Measurements from ENCODE around the gene WDFY1. TPM values are rescaled to one million over a fixed set of nuclear protein-coding genes. Genes with fewer than 3 reads are reported as not detected.
"Not testable (repeated sequence)": the region's sequence is repeated elsewhere in the genome, so short reads cannot be mapped to it uniquely, and the experiment has no call there.

The WDFY1 gene
- total and polyA plus RNA-seq, 2 donors (not counting 1 experiment from before 2014, with no cell fraction given), result 28.8 to 76.0 TPM

DNA sequence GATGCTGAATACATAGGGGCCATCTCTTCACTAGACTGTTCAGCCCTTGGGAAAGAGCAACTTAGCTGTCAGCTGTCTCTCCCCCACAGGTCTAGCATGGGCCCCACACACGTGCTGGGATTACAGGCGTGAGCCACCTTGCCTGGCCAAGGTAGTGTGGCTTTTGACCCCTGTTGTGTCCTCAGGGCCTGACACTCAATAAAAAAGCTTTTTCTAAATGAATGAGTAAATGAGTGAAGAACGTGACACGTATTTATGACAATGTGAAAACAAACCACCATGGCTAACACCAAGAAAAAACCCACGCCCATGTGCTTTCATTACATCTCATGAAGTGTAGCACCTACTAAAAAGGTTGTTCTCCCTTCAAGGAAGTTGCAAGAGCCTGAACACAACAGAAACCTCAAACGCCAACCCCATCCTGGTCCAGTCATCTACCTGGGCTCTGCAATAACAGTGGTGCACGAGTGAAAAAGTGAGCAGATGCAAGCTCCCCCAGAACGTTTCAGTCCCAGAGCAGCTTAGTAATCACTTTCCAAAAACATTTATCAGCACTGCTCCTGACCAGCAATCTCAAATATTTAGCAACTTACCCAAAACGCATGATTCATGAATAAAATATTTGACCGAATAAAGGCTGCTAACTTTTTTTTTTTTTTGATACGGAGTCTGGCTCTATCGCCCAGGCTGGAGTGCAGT, 3.4 kb downstream of the WDFY1 start:
- Histone ChIP-seq H3K9ac (ENCODE audit: low read length) (no peak overlapping the region), H3K79me2 (ENCODE audit: control insufficient read depth, insufficient read depth, low read length) (peaks cover 93% of the 10 kb centered on the region), H3K36me3 (replicated peaks in 1 of 2; ENCODE audit: control extremely low read depth in 1 of 2, control insufficient read depth in 1 of 2, extremely low read depth in 1 of 2, insufficient read depth in 2 of 2, low read length in 1 of 2) (no peaks in the 10 kb centered on the region), H3K9me3 (ENCODE audit: control extremely low read depth in 1 of 3, control insufficient read depth in 2 of 3, insufficient read depth in 1 of 3, low read length in 2 of 3) (peaks cover 0 to 10% (median 4%) of the 10 kb centered on the region in 3 donors), H3K4me2 (replicated peaks; ENCODE audit: low read depth, low read length, poor library complexity, severe bottlenecking) (no peak overlapping the region), H3K27me3 (replicated peaks in 1 of 4; ENCODE audit: control extremely low read depth in 1 of 4, control insufficient read depth in 3 of 4, insufficient read depth in 4 of 4, low read length in 3 of 4) (no peaks in the 10 kb centered on the region), H2AFZ (ENCODE audit: insufficient read depth, low read depth, low read length, poor library complexity, severe bottlenecking) (no peak overlapping the region), H4K20me1 (ENCODE audit: control insufficient read depth, insufficient read depth, low read length, poor library complexity, severe bottlenecking) (peaks cover 19% of the 10 kb centered on the region), H3K27ac (ENCODE audit: low read length in 2 of 2) (peak overlapping the region in 1 of 2 donors; percentile 28), H3K4me1 (ENCODE audit: control insufficient read depth in 2 of 2, insufficient read depth in 2 of 2, low read length in 2 of 2) (peaks cover 39 to 48% of the 10 kb centered on the region in 2 donors), H3K4me3 (ENCODE audit: control extremely low read depth in 1 of 5, extremely low read depth in 1 of 5, insufficient read depth in 1 of 5, low read depth in 2 of 5, low read length in 4 of 5) (no peak overlapping the region)
- 80% methylated on average over 8 of the region's 12 CpGs for WGBS (ENCODE audit: insufficient coverage)
- DNase-seq (no peak), ATAC-seq (ENCODE audit: low read depth) (no peak)
- peaks cover 7% of the 10 kb centered on the region for H3K9me3 Mint-ChIP-seq (ENCODE audit: insufficient read depth)
- H3K27ac Mint-ChIP-seq, result peak overlapping the region; percentile 71
- peak overlapping the region; percentile 76 for H3K4me3 Mint-ChIP-seq
- CTCF ChIA-PET, result interaction anchor here (0.6 to 3.0 kb wide), 5 partner anchors 18 to 412 kb away, joined by 3 to 11 read pairs (median 3); no protein-coding TSS in a partner anchor
- POLR2A ChIA-PET, result no interaction called here
- peaks cover 61% of the 10 kb centered on the region for H3K4me1 Mint-ChIP-seq
- intact Hi-C loops (cut with micrococcal nuclease), result loop anchor here (10.0 kb wide), 1 partner anchor 1003 kb away; no protein-coding TSS in a partner anchor
- TF ChIP-seq CTCF (IDR thresholded peaks at IDR 0.05) (no peak), EZH2 (IDR thresholded peaks at IDR 0.05; ENCODE audit: borderline replicate concordance, insufficient read depth, low read depth, low read length, poor library complexity, severe bottlenecking) (no peak)
- no peaks in the 10 kb centered on the region for H3K27me3 Mint-ChIP-seq

- H3K4me3 Mint-ChIP-seq, result peak overlapping the region; percentile 62
These were observed 5.7 kb downstream of the WDFY1 start for GRCh38 chr2:223939438-223939837.

More at GRCh38 chr2:223939438-223939837, 5.7 kb downstream of the WDFY1 start:
- H3K4me3 ChIP-seq (ENCODE audit: control extremely low read depth in 1 of 5, extremely low read depth in 1 of 5, insufficient read depth in 1 of 5, low read depth in 2 of 5, low read length in 4 of 5); POLR2A ChIA-PET; H3K27me3 Mint-ChIP-seq; H3K27me3 ChIP-seq (replicated peaks in 1 of 4; ENCODE audit: control extremely low read depth in 1 of 4, control insufficient read depth in 3 of 4, insufficient read depth in 4 of 4, low read length in 3 of 4); H3K9me3 Mint-ChIP-seq (ENCODE audit: insufficient read depth); H3K9me3 ChIP-seq (ENCODE audit: control extremely low read depth in 1 of 3, control insufficient read depth in 2 of 3, insufficient read depth in 1 of 3, low read length in 2 of 3); H3K9ac ChIP-seq (ENCODE audit: low read length); H3K36me3 ChIP-seq (replicated peaks in 1 of 2; ENCODE audit: control extremely low read depth in 1 of 2, control insufficient read depth in 1 of 2, extremely low read depth in 1 of 2, insufficient read depth in 2 of 2, low read length in 1 of 2); H2AFZ ChIP-seq (ENCODE audit: insufficient read depth, low read depth, low read length, poor library complexity, severe bottlenecking): not testable (repeated sequence)
- ATAC-seq (ENCODE audit: low read depth), result peak; percentile 75
- CTCF ChIA-PET, result interaction anchor here (0.7 to 3.0 kb wide), 3 partner anchors 10 to 36 kb away, joined by 4 to 11 read pairs (median 4); no protein-coding TSS in a partner anchor
- intact Hi-C loops (cut with micrococcal nuclease), result loop anchor here (2.0 kb wide), 1 partner anchor 17 kb away; the partner anchor contains the start of gene MRPL44
- peak overlapping the region; percentile 18 for H3K4me2 ChIP-seq (replicated peaks; ENCODE audit: low read depth, low read length, poor library complexity, severe bottlenecking)
- peak overlapping the region in 1 of 2 donors; percentile 28 for H3K27ac ChIP-seq (ENCODE audit: low read length in 2 of 2)
- peaks cover 36 to 41% of the 10 kb centered on the region in 2 donors for H3K4me1 ChIP-seq (ENCODE audit: control insufficient read depth in 2 of 2, insufficient read depth in 2 of 2, low read length in 2 of 2)
- H4K20me1 ChIP-seq (ENCODE audit: control insufficient read depth, insufficient read depth, low read length, poor library complexity, severe bottlenecking), result peaks cover 29% of the 10 kb centered on the region
- peaks cover 69% of the 10 kb centered on the region for H3K4me1 Mint-ChIP-seq
- H3K79me2 ChIP-seq (ENCODE audit: control insufficient read depth, insufficient read depth, low read length), result peaks cover 93% of the 10 kb centered on the region
- WGBS (ENCODE audit: insufficient coverage), result no CpG with 5 or more reads among the region's 2 CpGs
- peak overlapping the region; percentile 78 for H3K27ac Mint-ChIP-seq
- peak; percentile 64 for DNase-seq

Measured in B cell (primary cell).